Measurements from ENCODE around the gene DLX2.

GRCh38 chr2:172050479-172051125 lies 52.1 kb downstream of the DLX2 start:
- TF ChIP-seq CTCF (IDR thresholded peaks at IDR 0.05 in 4 of 5, conservative IDR thresholded peaks at IDR 0.05 in 1 of 5) (no peak), POLR2A (IDR thresholded peaks at IDR 0.05) (no peak)

Data from gastrocnemius medialis (tissue), 4 donors.